Stimulated activated CD4-positive, alpha-beta T cell treated with anti-CD3 and anti-CD28 coated beads, Interleukin-15, amount 100 ng/mL, for 1 hour (primary cell): ENCODE measurements around the gene CUBN.

Source experiments
- DNase-seq, 2 donors: peaks; one replicate each; pipeline ENCODE4 v3.0.0-alpha.2; 2020; ENCODE audit warnings: low read depth in 1 of 2, low spot score in 1 of 2

Gene CUBN

GRCh38 chr10:16923309-16923708, 206.3 kb downstream of the CUBN start:
- DNase-seq: no peak

GRCh38 chr10:16919121-16919982, 210.3 kb downstream of the CUBN start:
- DNase-seq: no peak

GRCh38 chr10:16916496-16916895, 213.1 kb downstream of the CUBN start:
- DNase-seq: no peak

- no peak for DNase-seq
Observed at GRCh38 chr10:16915300-16915699, 214.3 kb downstream of the CUBN start.

- no peak for DNase-seq
Observed at GRCh38 chr10:16913266-16913665, 216.3 kb downstream of the CUBN start.

GRCh38 chr10:16910793-16911164, 218.8 kb downstream of the CUBN start:
- no peak for DNase-seq

GRCh38 chr10:16909961-16910792, 219.4 kb downstream of the CUBN start:
- no peak for DNase-seq

- DNase-seq: no peak
Observed at GRCh38 chr10:16909271-16909767, 220.3 kb downstream of the CUBN start.

GRCh38 chr10:16907687-16908086, 221.9 kb downstream of the CUBN start:
- DNase-seq: no peak

- no peak for DNase-seq
Observed at GRCh38 chr10:16905320-16905719, 224.3 kb downstream of the CUBN start.

GRCh38 chr10:16904639-16905061, 225.0 kb downstream of the CUBN start:
- DNase-seq: no peak

GRCh38 chr10:16904049-16904448, 225.6 kb downstream of the CUBN start:
- DNase-seq: no peak

- DNase-seq: no peak
Observed at GRCh38 chr10:16902606-16903005, 227.0 kb downstream of the CUBN start.

GRCh38 chr10:16901106-16901505, 228.5 kb downstream of the CUBN start:
- DNase-seq: no peak

- DNase-seq: no peak
Observed at GRCh38 chr10:16896993-16897392, 232.6 kb downstream of the CUBN start.

- DNase-seq: no peak
Observed at GRCh38 chr10:16894821-16895220, 234.8 kb downstream of the CUBN start.

- DNase-seq: no peak
Observed at GRCh38 chr10:16893664-16894063, 235.9 kb downstream of the CUBN start.

- DNase-seq: peak; percentile 10 to 26
Observed at GRCh38 chr10:16891375-16892313, 238.0 kb downstream of the CUBN start.

GRCh38 chr10:16890691-16891090, 238.9 kb downstream of the CUBN start:
- no peak for DNase-seq

GRCh38 chr10:16887565-16887964, 242.0 kb downstream of the CUBN start:
- no peak for DNase-seq

- no peak for DNase-seq
Observed at GRCh38 chr10:16886031-16886430, 243.6 kb downstream of the CUBN start.
